Measurements from ENCODE around the gene MAT2B.

Gene MAT2B

DNA sequence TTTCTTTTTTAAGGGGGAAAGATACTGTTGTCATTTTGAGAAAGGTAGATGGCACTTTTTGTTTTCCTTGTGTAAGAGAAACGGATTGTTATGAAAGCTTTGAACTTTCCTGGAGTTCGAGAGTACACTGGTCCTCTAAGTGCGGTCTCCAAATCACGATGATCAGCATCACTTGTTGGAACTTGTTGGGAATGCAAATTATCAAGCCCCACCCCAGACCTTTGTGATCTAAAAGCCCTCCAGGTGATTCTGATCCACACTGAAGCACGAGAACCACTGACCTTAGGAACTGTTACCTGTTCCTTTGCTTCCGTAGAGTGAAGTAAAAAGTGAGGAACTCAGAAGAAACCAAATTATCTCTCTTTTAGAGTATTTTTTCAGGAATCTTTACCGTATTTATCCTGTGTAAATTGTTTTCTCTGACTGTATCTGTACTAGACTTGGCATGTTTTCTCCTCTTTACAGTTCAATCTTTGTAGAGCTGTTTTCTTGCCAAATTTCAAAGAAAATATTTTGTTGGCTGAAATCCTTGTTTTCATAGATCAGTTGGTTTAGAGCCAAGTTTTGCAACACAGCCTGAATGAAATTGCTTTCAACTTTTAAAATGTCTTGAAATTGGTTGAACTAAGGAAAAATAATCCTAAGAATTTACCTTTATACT, 4.0 kb downstream of the MAT2B start:
- peak overlapping the region; percentile 8 for H3K4me3 ChIP-seq (replicated peaks; ENCODE audit: low read depth, low read length)
- TF ChIP-seq, protein P1, sequence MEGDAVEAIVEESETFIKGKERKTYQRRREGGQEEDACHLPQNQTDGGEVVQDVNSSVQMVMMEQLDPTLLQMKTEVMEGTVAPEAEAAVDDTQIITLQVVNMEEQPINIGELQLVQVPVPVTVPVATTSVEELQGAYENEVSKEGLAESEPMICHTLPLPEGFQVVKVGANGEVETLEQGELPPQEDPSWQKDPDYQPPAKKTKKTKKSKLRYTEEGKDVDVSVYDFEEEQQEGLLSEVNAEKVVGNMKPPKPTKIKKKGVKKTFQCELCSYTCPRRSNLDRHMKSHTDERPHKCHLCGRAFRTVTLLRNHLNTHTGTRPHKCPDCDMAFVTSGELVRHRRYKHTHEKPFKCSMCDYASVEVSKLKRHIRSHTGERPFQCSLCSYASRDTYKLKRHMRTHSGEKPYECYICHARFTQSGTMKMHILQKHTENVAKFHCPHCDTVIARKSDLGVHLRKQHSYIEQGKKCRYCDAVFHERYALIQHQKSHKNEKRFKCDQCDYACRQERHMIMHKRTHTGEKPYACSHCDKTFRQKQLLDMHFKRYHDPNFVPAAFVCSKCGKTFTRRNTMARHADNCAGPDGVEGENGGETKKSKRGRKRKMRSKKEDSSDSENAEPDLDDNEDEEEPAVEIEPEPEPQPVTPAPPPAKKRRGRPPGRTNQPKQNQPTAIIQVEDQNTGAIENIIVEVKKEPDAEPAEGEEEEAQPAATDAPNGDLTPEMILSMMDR (IDR thresholded peaks at IDR 0.05; ENCODE audit: low read depth, low read length, missing control alignments): no peak
- no peak for DNase-seq (ENCODE audit: extremely low read depth, low read depth)

DNA sequence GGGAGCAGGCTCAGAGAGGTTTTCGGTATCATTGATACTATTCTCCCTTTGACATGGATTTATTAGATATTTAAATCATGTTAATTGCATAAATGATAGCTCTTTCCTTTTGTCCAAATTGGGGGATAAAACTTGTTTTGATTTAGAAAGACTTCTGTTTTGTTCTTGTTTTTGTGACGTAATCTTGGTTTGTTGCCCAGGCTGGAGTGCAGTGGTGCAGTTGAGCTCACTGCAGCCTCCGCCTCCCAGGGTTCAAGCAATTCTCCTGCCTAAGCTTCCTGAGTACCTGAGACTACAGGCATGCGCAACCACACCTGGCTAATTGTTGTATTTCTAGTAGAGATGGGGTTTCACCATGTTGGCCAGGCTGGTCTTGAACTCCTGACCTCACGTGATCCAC, 7.1 kb downstream of the MAT2B start:
- TF ChIP-seq, protein P1 (IDR thresholded peaks at IDR 0.05; ENCODE audit: low read depth, low read length, missing control alignments): no peak
- H3K4me3 ChIP-seq (replicated peaks; ENCODE audit: low read depth, low read length): no peak overlapping the region
- DNase-seq (ENCODE audit: extremely low read depth, low read depth): no peak

DNA sequence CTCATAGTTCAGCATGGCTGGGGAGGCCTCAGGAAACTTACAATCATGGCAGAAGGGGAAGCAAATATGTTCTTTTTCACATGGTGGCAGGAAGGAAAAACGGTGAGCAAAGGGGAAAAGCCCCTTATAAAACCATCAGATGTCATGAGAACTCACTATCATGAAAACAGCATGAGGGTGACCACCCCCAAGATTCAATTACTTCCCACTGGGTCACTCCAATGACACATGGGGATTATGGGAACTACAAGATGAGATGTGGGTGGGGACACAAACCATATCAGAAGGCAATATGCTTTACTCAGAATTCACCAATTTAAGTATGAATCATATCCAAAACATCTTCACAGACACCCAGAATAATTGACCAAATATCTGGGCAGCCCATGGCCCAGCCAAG, 19.7 kb downstream of the MAT2B start:
- no peak overlapping the region for H3K4me3 ChIP-seq (replicated peaks; ENCODE audit: low read depth, low read length)
- no peak for DNase-seq (ENCODE audit: extremely low read depth, low read depth)
- TF ChIP-seq, protein P1 (IDR thresholded peaks at IDR 0.05; ENCODE audit: low read depth, low read length, missing control alignments): no peak

DNA sequence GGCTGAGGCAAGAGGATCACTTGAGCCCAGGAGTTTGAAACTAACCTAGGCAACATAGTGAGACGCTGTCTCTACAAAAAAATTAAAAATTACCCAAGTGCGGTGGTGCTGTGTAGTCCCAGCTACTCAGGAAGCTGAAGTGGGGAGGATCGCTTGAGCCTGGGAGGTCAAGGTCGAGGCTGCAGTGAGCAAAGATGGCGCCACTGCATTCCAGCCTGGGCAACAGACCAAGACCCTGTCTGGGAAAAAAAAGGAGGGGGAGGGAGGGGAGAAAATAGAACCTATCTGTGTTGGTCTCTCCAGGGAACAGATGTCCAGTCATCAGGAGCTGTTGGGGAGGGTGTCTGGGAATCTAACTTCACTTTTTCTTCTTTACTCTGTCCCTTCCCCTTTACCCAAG, 24.3 kb downstream of the MAT2B start:
- TF ChIP-seq, protein P1 (IDR thresholded peaks at IDR 0.05; ENCODE audit: low read depth, low read length, missing control alignments): no peak
- no peak for DNase-seq (ENCODE audit: extremely low read depth, low read depth)
- no peak overlapping the region for H3K4me3 ChIP-seq (replicated peaks; ENCODE audit: low read depth, low read length)

DNA sequence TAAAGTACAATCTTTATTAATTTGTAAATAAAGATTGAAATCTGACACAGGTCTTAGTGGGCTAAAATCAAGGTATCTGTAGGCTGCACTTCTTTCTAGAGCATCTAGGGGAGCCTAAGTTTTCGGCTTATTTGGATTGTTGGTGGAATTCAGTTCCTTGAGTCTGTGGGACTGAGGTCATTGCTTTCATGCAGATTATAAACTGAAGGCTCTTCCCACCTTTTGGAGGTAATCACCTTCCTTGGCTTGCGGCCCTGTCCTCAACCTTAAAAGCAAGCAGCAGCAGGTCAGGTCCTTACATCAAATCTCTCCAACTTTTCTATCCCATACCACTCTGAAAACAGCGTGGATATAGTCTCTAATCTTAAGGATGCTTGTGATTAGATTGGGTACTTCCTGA, 25.9 kb downstream of the MAT2B start:
- TF ChIP-seq, protein P1 (IDR thresholded peaks at IDR 0.05; ENCODE audit: low read depth, low read length, missing control alignments): no peak
- DNase-seq (ENCODE audit: extremely low read depth, low read depth): no peak
- no peak overlapping the region for H3K4me3 ChIP-seq (replicated peaks; ENCODE audit: low read depth, low read length)

DNA sequence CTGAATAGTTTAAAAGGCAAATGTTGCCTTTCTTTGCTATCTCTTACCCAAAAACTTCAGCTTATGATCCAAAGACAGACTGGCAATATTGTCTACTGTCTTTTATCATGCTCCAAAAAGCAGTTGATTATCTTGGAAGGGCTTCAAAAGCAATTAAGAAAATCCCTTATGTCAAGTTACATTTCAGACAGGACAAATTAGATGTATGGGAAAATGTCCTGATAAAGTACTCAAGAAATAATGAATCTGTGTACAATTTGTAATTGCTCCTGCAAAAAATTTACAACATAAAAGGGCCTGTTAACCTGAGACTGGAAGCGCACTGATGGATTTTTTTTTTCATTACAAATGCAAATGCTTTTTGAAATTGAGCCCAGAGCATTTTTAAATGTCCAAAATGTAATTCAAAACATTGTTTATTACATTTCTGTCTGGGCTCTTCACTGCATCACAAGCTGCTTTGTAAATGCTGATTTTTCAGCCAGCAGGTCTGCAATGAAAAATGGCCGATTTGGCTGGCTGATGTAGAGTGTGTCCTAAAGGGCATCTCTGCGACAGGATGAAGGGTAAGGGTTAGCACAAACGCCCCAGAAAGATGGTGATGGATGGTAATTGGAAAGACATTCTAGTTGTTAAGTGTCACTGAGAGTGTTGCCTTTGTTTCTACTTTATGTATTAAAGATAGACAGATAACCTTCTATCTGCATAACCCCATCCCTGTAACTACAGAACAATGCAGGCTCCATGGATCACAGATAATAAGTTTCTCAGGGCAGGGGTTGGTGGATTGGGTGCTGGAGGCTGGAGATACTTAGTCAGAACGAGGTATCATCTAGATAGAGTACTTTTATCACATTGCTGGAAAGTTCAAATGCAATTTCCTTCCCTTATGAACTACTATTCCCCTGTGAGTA, 27.0 kb downstream of the MAT2B start:
- H3K4me3 ChIP-seq (replicated peaks; ENCODE audit: low read depth, low read length): no peak overlapping the region
- TF ChIP-seq, protein P1 (IDR thresholded peaks at IDR 0.05; ENCODE audit: low read depth, low read length, missing control alignments): no peak
- DNase-seq (ENCODE audit: extremely low read depth, low read depth): no peak

All from HFF-Myc (cell line).